Type B pancreatic cell (in vitro differentiated cells): Measurements from ENCODE around the gene MYO10. TPM values are rescaled to one million over a fixed set of nuclear protein-coding genes. Genes with fewer than 3 reads are reported as not detected.

Experiments
- DNase-seq: peaks from one replicate; pipeline ENCODE4 v3.0.0; 2021; ENCODE audit warnings: mixed read lengths; ENCODE audit not compliant: unreplicated experiment; ENCODE audit errors: extremely low spot score
- H3K27ac Mint-ChIP-seq: 2 replicates; pipeline ENCODE4 v1.8.0; 2021; ENCODE audit warnings: mild to moderate bottlenecking, mixed read lengths
- H3K27me3 Mint-ChIP-seq: 2 replicates; pipeline ENCODE4 v1.8.0; 2021; ENCODE audit warnings: mixed read lengths
- H3K36me3 Mint-ChIP-seq: 2 replicates; pipeline ENCODE4 v1.8.0; 2021; ENCODE audit warnings: mixed read lengths
- H3K4me1 Mint-ChIP-seq: one replicate; pipeline ENCODE4 v1.8.0; 2021; ENCODE audit warnings: mixed read lengths; ENCODE audit not compliant: unreplicated experiment
- H3K4me3 Mint-ChIP-seq: 2 replicates; pipeline ENCODE4 v1.8.0; 2021; ENCODE audit warnings: mild to moderate bottlenecking, mixed read lengths
- H3K9me3 Mint-ChIP-seq: 2 replicates; pipeline ENCODE4 v1.8.0; 2021; ENCODE audit warnings: mixed read lengths
- total RNA-seq: library from RNA; stranded (reverse); gene quantifications from 2 replicates; pipeline ENCODE4 v1.2.1, GENCODE V29; 2021; ENCODE audit warnings: low replicate concordance
- TF ChIP-seq, protein P1 (sequence below): fragments of 200-600 bp; sonication (generic); conservative IDR thresholded peaks from 2 replicates; pipeline ENCODE4 v1.5.0; 2021; ENCODE audit warnings: antibody characterized with exemption, mild to moderate bottlenecking

The MYO10 gene
- total RNA-seq, 1 donor from 2014 or later, result 52.5 TPM

- H3K4me3 Mint-ChIP-seq, result no peak overlapping the region
Measured at GRCh38 chr5:16675806-16676205, 260.3 kb downstream of the MYO10 start.

DNA sequence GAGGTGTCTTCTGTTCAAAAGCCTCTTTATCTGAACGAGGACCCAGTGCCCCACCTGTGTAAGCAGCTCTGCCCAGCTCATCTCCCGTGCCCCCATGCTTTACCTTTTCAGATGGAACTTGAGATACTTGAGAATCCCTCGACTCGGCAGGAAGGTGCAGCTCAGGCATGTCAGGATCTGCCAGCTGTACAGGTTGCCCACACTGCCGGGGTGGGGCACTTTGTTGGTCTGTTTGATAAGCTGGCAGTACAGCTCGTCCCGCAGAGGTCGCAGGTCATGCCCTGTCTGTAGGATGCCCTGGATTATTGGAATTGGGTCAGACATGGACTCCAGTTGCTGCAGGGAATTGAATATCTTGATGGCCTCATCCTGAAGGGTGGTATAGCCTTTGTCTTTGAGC, 261.3 kb downstream of the MYO10 start:
- DNase-seq, result no peak
- Mint-ChIP-seq H3K36me3 (peaks cover 30% of the 10 kb centered on the region), H3K27ac (no peak overlapping the region), H3K4me3 (no peak overlapping the region), H3K9me3 (no peaks in the 10 kb centered on the region), H3K27me3 (no peaks in the 10 kb centered on the region), H3K4me1 (peaks cover 6% of the 10 kb centered on the region)
- TF ChIP-seq, protein P1, sequence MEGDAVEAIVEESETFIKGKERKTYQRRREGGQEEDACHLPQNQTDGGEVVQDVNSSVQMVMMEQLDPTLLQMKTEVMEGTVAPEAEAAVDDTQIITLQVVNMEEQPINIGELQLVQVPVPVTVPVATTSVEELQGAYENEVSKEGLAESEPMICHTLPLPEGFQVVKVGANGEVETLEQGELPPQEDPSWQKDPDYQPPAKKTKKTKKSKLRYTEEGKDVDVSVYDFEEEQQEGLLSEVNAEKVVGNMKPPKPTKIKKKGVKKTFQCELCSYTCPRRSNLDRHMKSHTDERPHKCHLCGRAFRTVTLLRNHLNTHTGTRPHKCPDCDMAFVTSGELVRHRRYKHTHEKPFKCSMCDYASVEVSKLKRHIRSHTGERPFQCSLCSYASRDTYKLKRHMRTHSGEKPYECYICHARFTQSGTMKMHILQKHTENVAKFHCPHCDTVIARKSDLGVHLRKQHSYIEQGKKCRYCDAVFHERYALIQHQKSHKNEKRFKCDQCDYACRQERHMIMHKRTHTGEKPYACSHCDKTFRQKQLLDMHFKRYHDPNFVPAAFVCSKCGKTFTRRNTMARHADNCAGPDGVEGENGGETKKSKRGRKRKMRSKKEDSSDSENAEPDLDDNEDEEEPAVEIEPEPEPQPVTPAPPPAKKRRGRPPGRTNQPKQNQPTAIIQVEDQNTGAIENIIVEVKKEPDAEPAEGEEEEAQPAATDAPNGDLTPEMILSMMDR, result no peak

More at GRCh38 chr5:16675806-16676205, 260.3 kb downstream of the MYO10 start:
- DNase-seq, result no peak
- Mint-ChIP-seq H3K27ac (no peak overlapping the region), H3K27me3 (no peaks in the 10 kb centered on the region), H3K4me1 (peaks cover 6% of the 10 kb centered on the region), H3K36me3 (peaks cover 33% of the 10 kb centered on the region), H3K9me3 (no peaks in the 10 kb centered on the region)
- TF ChIP-seq, protein P1, result no peak

GRCh38 chr5:16673241-16674201, 262.6 kb downstream of the MYO10 start:
- Mint-ChIP-seq H3K4me1 (peaks cover 6% of the 10 kb centered on the region), H3K36me3 (peaks cover 27% of the 10 kb centered on the region), H3K27me3 (no peaks in the 10 kb centered on the region), H3K9me3 (no peaks in the 10 kb centered on the region), H3K4me3 (no peak overlapping the region), H3K27ac (no peak overlapping the region)
- TF ChIP-seq, protein P1, result no peak
- DNase-seq, result no peak

DNA sequence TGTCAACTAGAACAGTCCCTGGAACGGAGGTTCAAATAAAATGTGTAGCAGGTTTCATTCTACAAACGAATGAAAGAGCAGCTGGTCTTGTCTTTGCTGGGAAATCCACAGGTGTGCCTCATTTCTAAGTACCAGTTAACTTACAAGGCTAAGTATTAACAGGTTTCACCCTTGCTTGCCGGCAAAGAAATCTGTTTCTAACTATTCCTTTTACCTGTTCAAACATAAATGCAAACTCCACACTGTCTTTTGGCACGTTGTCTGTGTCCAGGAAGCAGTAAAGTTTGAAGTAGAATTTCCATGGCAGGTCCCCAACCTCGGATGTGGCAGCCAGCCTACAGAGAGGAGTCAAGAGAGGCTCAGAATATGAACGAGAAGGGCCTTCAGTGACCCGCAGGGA, 264.9 kb downstream of the MYO10 start:
- H3K36me3 Mint-ChIP-seq, result peaks cover 29% of the 10 kb centered on the region

GRCh38 chr5:16669776-16670175, 266.3 kb downstream of the MYO10 start:
- Mint-ChIP-seq H3K36me3 (peaks cover 19% of the 10 kb centered on the region), H3K27ac (no peak overlapping the region)
- DNase-seq, result no peak

More for the DNA sequence above, 264.9 kb downstream of the MYO10 start:
- TF ChIP-seq, protein P1, result no peak
- H3K4me3 Mint-ChIP-seq, result no peak overlapping the region
- H3K9me3 Mint-ChIP-seq, result no peaks in the 10 kb centered on the region
- H3K27ac Mint-ChIP-seq, result no peak overlapping the region
- DNase-seq, result no peak
- H3K4me1 Mint-ChIP-seq, result peaks cover 6% of the 10 kb centered on the region
- no peaks in the 10 kb centered on the region for H3K27me3 Mint-ChIP-seq

More at GRCh38 chr5:16669776-16670175, 266.3 kb downstream of the MYO10 start:
- no peaks in the 10 kb centered on the region for H3K9me3 Mint-ChIP-seq
- no peaks in the 10 kb centered on the region for H3K27me3 Mint-ChIP-seq
- no peaks in the 10 kb centered on the region for H3K4me1 Mint-ChIP-seq
- H3K4me3 Mint-ChIP-seq, result no peak overlapping the region
- TF ChIP-seq, protein P1, result no peak
